ENCODE data around the gene CYP2C18.
"Not testable (repeated sequence)": the region's sequence is repeated elsewhere in the genome, so short reads cannot be mapped to it uniquely, and the experiment has no call there.

CYP2C18 gene

DNA sequence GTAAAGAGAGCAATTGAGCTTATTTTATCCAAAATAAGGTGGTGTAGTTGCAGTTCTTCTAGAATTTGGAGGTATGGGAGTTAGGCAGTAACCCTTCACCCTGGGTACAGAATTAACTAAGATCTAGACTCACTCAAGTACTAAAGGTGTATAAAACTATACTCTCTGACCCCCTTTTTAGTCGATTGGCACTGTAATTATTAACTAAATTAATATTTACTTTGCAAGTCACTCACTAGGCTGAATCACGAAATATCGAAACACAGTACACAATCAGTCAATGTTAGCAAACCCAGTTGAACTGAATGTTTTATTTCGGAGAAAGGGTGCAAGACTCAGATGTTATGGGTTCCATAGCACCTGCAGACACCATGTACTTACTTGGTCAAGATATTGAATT lies 64.3 kb downstream of the CYP2C18 start:
- Histone ChIP-seq H3K27me3 (replicated peaks; ENCODE audit: control insufficient read depth, insufficient read depth, low read length) (no peaks in the 10 kb centered on the region), H3K9me3 (ENCODE audit: control insufficient read depth, low read length) (no peaks in the 10 kb centered on the region), H3K4me3 (ENCODE audit: low read length) (no peak overlapping the region), H3K4me1 (ENCODE audit: control insufficient read depth, insufficient read depth, low read length) (no peaks in the 10 kb centered on the region), H3K9ac (ENCODE audit: low read length) (no peak overlapping the region), H3K36me3 (ENCODE audit: control insufficient read depth, insufficient read depth, low read length, severe bottlenecking) (no peaks in the 10 kb centered on the region)
- no peak for DNase-seq (ENCODE audit: low read depth)

DNA sequence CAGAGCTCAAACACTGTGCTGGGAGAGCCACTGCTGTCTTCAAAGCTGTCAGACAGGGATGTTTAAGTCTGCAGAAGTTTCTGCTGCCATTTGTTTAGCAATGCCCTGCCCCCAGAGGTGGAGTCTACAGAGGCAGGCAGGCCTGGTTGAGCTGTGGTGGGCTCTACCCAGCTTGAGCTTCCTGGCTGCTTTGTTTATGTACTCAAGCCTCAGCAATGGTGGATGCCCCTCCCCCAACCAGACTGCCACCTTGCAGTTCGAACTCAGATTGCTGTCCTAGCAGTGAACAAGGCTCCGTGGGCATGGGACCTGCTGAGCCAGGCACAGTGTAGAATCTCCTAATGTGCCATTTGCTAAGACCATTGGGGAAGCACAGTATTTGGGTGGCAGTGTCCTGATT lies 74.4 kb downstream of the CYP2C18 start:
- H3K4me3 ChIP-seq (ENCODE audit: low read length) = no peak overlapping the region
- no peaks in the 10 kb centered on the region for H3K4me1 ChIP-seq (ENCODE audit: control insufficient read depth, insufficient read depth, low read length)
- no peaks in the 10 kb centered on the region for H3K36me3 ChIP-seq (ENCODE audit: control insufficient read depth, insufficient read depth, low read length, severe bottlenecking)
- DNase-seq (ENCODE audit: low read depth) = no peak
- H3K9ac ChIP-seq (ENCODE audit: low read length) = no peak overlapping the region
- no peaks in the 10 kb centered on the region for H3K9me3 ChIP-seq (ENCODE audit: control insufficient read depth, low read length)
- H3K27me3 ChIP-seq (replicated peaks; ENCODE audit: control insufficient read depth, insufficient read depth, low read length) = no peaks in the 10 kb centered on the region

DNA sequence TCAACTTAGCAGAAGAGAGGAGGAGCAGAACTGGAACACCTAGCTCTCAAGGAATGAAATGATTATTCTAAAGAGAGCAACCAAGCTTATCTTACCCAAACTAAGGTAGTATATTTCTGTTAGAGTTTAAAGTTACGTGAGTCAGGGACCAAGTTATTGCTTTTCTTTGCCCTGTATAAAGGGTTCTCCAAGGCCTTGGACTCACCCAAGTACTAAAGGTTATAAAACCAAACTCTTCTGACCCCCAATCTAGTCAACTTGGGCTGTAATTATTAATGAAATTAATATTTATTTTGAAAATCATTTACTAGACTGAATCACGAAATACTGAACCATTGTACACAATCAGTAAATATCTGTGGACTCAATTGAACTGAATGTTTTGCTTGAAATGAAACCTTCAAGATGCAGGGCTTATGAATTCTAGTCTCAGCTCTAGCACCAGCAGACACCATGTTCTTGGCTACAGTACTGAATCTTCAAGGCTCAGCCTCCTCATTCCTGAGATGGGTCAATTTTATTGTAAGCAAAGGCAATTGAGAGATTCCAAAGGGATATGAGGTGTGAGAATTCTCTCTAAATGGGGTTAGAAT lies 77.2 kb downstream of the CYP2C18 start:
- Histone ChIP-seq H3K4me1 (ENCODE audit: control insufficient read depth, insufficient read depth, low read length) (no peaks in the 10 kb centered on the region), H3K36me3 (ENCODE audit: control insufficient read depth, insufficient read depth, low read length, severe bottlenecking) (no peaks in the 10 kb centered on the region), H3K9me3 (ENCODE audit: control insufficient read depth, low read length) (no peaks in the 10 kb centered on the region), H3K27me3 (replicated peaks; ENCODE audit: control insufficient read depth, insufficient read depth, low read length) (no peaks in the 10 kb centered on the region), H3K9ac (ENCODE audit: low read length) (no peak overlapping the region), H3K4me3 (ENCODE audit: low read length) (no peak overlapping the region)
- DNase-seq (ENCODE audit: low read depth) = no peak

DNA sequence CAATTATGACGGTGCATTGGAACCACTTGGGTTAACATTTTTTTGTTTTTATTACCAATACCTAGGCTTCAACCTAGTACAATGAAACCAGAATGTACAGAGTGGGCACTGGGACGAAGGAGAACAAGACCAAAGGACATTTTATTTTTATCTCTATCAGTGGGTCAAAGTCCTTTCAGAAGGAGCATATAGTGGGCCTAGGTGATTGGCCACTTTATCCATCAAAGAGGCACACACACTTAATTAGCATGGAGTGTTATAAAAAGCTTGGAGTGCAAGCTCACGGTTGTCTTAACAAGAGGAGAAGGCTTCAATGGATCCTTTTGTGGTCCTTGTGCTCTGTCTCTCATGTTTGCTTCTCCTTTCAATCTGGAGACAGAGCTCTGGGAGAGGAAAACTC lies 78.9 kb downstream of the CYP2C18 start, which contains the start of gene CYP2C19:
CYP2C19 (plus strand) TSS at position 289 of the 400 bp plus-strand sequence; CDS start at position 314, 25 bp downstream.
- no peaks in the 10 kb centered on the region for H3K9me3 ChIP-seq (ENCODE audit: control insufficient read depth, low read length)
- H3K27me3 ChIP-seq (replicated peaks; ENCODE audit: control insufficient read depth, insufficient read depth, low read length) = no peaks in the 10 kb centered on the region
- no peak for DNase-seq (ENCODE audit: low read depth)
- H3K36me3 ChIP-seq (ENCODE audit: control insufficient read depth, insufficient read depth, low read length, severe bottlenecking) = no peaks in the 10 kb centered on the region
- no peak within 1 kb of the TSS for H3K9ac ChIP-seq (ENCODE audit: low read length)
- no peak within 1 kb of the TSS for H3K4me3 ChIP-seq (ENCODE audit: low read length)
- no peaks in the 10 kb centered on the region for H3K4me1 ChIP-seq (ENCODE audit: control insufficient read depth, insufficient read depth, low read length)

DNA sequence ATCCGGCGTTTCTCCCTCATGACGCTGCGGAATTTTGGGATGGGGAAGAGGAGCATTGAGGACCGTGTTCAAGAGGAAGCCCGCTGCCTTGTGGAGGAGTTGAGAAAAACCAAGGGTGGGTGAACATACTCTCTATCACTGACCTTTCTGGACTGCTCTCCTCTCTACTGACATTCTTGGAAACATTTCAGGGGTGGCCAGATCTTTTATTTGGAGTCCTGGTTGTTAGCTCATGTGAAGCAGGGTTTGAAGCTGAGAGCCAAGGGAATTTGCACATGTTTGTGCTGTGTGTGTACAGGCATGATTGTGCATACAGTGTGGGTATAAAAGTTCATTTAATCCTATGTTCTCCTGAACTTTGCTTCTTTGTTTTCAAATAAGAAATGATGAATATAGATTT lies 91.9 kb downstream of the CYP2C18 start:
- H3K36me3 ChIP-seq (ENCODE audit: control insufficient read depth, insufficient read depth, low read length, severe bottlenecking); H3K9me3 ChIP-seq (ENCODE audit: control insufficient read depth, low read length); H3K4me1 ChIP-seq (ENCODE audit: control insufficient read depth, insufficient read depth, low read length); H3K27me3 ChIP-seq (replicated peaks; ENCODE audit: control insufficient read depth, insufficient read depth, low read length); DNase-seq (ENCODE audit: low read depth); H3K4me3 ChIP-seq (ENCODE audit: low read length); H3K9ac ChIP-seq (ENCODE audit: low read length): not testable (repeated sequence)

DNA sequence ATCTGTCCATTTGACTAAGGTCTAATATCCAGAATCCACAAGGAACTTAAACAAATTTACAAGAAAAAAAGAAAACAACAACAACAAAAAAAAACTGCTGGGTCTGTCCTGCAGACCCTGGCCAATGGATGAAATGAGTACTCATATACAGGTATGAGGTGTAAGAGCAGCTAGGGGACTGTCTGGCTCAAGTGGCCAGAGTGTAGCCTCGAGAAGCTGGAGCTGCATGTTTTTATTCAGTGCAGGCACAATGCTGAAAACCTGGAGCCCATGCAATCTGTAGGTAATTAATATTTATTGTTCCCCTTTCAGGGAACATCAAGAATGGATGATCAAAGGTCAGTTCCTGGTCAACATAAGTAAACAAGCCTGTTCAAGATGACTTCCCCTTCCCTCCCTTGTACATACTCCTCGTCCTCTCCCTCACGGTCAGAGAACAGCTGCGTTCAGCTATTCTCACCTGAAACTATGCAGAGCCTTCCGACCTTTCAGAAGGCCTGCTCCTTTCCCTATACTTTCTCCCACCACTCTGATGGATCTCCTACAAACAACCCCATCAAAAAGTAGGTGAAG lies 94.4 kb downstream of the CYP2C18 start:
- H3K9me3 ChIP-seq (ENCODE audit: control insufficient read depth, low read length) = no peaks in the 10 kb centered on the region
- no peak overlapping the region for H3K4me3 ChIP-seq (ENCODE audit: low read length)
- H3K27me3 ChIP-seq (replicated peaks; ENCODE audit: control insufficient read depth, insufficient read depth, low read length) = no peaks in the 10 kb centered on the region
- H3K36me3 ChIP-seq (ENCODE audit: control insufficient read depth, insufficient read depth, low read length, severe bottlenecking) = no peaks in the 10 kb centered on the region
- H3K9ac ChIP-seq (ENCODE audit: low read length) = no peak overlapping the region
- H3K4me1 ChIP-seq (ENCODE audit: control insufficient read depth, insufficient read depth, low read length) = no peaks in the 10 kb centered on the region
- DNase-seq (ENCODE audit: low read depth) = no peak

DNA sequence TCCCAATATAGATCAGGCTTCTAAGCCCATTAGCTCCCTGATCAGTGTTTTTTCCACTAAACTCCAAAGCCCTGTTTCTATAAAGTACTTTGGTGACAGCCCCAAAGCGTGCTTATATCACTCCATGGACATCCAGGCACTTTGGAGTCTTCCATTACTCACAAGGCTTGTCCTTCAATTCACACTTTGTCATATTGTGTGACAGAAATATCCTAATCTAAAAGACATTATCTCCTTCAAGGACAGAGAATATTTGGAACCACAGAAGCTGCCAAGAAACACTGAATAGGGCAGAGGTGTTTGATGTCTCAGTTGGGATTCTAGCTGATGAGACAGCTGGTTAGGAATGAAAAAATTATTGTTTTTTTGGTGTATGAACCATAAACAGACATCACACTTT lies 97.3 kb downstream of the CYP2C18 start:
- no peak for DNase-seq (ENCODE audit: low read depth)
- H3K36me3 ChIP-seq (ENCODE audit: control insufficient read depth, insufficient read depth, low read length, severe bottlenecking) = no peaks in the 10 kb centered on the region
- H3K4me3 ChIP-seq (ENCODE audit: low read length) = no peak overlapping the region
- no peaks in the 10 kb centered on the region for H3K4me1 ChIP-seq (ENCODE audit: control insufficient read depth, insufficient read depth, low read length)
- no peak overlapping the region for H3K9ac ChIP-seq (ENCODE audit: low read length)
- no peaks in the 10 kb centered on the region for H3K27me3 ChIP-seq (replicated peaks; ENCODE audit: control insufficient read depth, insufficient read depth, low read length)
- no peaks in the 10 kb centered on the region for H3K9me3 ChIP-seq (ENCODE audit: control insufficient read depth, low read length)

DNA sequence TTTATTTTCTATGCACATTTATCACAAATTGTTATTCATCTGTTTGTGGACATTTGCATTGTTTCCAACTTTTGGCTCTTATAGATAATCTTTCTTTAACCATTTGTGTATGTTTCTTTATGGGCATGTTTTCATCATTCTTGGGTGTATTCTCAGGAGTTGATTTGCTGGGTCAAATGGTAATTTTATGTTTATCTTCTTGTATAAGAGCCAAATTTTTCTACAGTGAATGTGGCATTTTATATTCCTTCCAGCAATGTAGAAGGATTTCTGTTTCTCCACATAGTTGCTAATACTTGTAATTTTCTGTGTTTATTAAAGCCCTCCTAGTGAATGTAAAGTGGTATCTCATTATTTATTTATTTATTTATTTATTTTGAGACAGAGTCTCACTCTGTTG lies 100.7 kb downstream of the CYP2C18 start:
- Histone ChIP-seq H3K9ac (ENCODE audit: low read length) (no peak overlapping the region), H3K9me3 (ENCODE audit: control insufficient read depth, low read length) (no peaks in the 10 kb centered on the region), H3K27me3 (replicated peaks; ENCODE audit: control insufficient read depth, insufficient read depth, low read length) (no peaks in the 10 kb centered on the region), H3K4me3 (ENCODE audit: low read length) (no peak overlapping the region), H3K4me1 (ENCODE audit: control insufficient read depth, insufficient read depth, low read length) (no peaks in the 10 kb centered on the region), H3K36me3 (ENCODE audit: control insufficient read depth, insufficient read depth, low read length, severe bottlenecking) (no peaks in the 10 kb centered on the region)
- no peak for DNase-seq (ENCODE audit: low read depth)

DNA sequence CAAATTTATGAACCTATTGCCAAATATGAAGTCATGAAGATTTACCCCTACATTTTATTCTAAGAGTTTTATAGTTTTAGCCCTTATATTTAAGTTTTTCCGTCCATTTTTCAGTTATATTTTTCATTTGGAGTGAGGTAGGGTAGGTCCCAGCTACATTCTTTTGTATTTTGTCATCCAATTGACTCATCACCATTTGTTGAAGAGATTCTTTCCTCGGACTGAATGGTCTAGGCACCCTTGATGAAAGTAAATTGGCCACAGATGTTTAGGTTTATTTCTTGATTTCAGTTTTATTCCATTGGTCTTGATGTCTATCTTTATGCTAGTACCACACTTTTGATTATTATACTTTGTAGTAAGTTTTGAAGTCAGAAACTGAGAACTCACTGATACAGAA lies 101.7 kb downstream of the CYP2C18 start:
- Histone ChIP-seq H3K9me3 (ENCODE audit: control insufficient read depth, low read length) (no peaks in the 10 kb centered on the region), H3K4me1 (ENCODE audit: control insufficient read depth, insufficient read depth, low read length) (no peaks in the 10 kb centered on the region), H3K4me3 (ENCODE audit: low read length) (no peak overlapping the region), H3K9ac (ENCODE audit: low read length) (no peak overlapping the region), H3K27me3 (replicated peaks; ENCODE audit: control insufficient read depth, insufficient read depth, low read length) (no peaks in the 10 kb centered on the region), H3K36me3 (ENCODE audit: control insufficient read depth, insufficient read depth, low read length, severe bottlenecking) (no peaks in the 10 kb centered on the region)
- no peak for DNase-seq (ENCODE audit: low read depth)

All from adipocyte (in vitro differentiated cells).